KOPT-K1 (cell line): Measurements from ENCODE around the gene FRMPD2.
"Not testable (repeated sequence)": the region's sequence is repeated elsewhere in the genome, so short reads cannot be mapped to it uniquely, and the experiment has no call there.

Experiments
- H3K27ac ChIP-seq: fragments of 200-600 bp; sonication (generic); 2 replicates; pipeline ENCODE4 v1.5.1; 2016; ENCODE audit warnings: antibody characterized with exemption, mild to moderate bottlenecking, low read depth, low read length; ENCODE audit not compliant: poor library complexity, severe bottlenecking
- H3K36me3 ChIP-seq: fragments of 200-600 bp; sonication (generic); 2 replicates; pipeline ENCODE4 v1.5.1; 2017; ENCODE audit warnings: antibody characterized with exemption, mild to moderate bottlenecking, low read length, moderate library complexity; ENCODE audit not compliant: insufficient read depth
- H3K9me3 ChIP-seq: fragments of 200-600 bp; sonication (generic); 2 replicates; pipeline ENCODE4 v1.5.1; 2017; ENCODE audit warnings: antibody characterized with exemption, low read length, mild to moderate bottlenecking; ENCODE audit not compliant: insufficient read depth, poor library complexity, severe bottlenecking

Gene FRMPD2

GRCh38 chr10:48193556-48193955 is 80.9 kb downstream of the FRMPD2 start:
- Histone ChIP-seq H3K9me3 (no peaks in the 10 kb centered on the region), H3K36me3 (no peaks in the 10 kb centered on the region), H3K27ac (no peak overlapping the region)

GRCh38 chr10:48192881-48193450 is 81.5 kb downstream of the FRMPD2 start:
- Histone ChIP-seq H3K27ac (no peak overlapping the region), H3K9me3 (no peaks in the 10 kb centered on the region), H3K36me3 (no peaks in the 10 kb centered on the region)

GRCh38 chr10:48187713-48188485 is 86.6 kb downstream of the FRMPD2 start:
- Histone ChIP-seq H3K9me3 (no peaks in the 10 kb centered on the region), H3K36me3 (no peaks in the 10 kb centered on the region), H3K27ac (no peak overlapping the region)

GRCh38 chr10:48187126-48187525 is 87.4 kb downstream of the FRMPD2 start:
- no peak overlapping the region for H3K27ac ChIP-seq
- H3K9me3 ChIP-seq = no peaks in the 10 kb centered on the region
- no peaks in the 10 kb centered on the region for H3K36me3 ChIP-seq

GRCh38 chr10:48186264-48186804 is 88.2 kb downstream of the FRMPD2 start:
- not testable (repeated sequence) for H3K9me3 ChIP-seq, H3K27ac ChIP-seq, H3K36me3 ChIP-seq

- Histone ChIP-seq H3K27ac (no peak overlapping the region), H3K9me3 (no peaks in the 10 kb centered on the region), H3K36me3 (no peaks in the 10 kb centered on the region)
These were observed 90.3 kb downstream of the FRMPD2 start for GRCh38 chr10:48184224-48184623.

GRCh38 chr10:48172715-48173114 is 101.8 kb downstream of the FRMPD2 start:
- not testable (repeated sequence) for H3K27ac ChIP-seq, H3K9me3 ChIP-seq, H3K36me3 ChIP-seq

- H3K27ac ChIP-seq, H3K9me3 ChIP-seq, H3K36me3 ChIP-seq: not testable (repeated sequence)
These were observed 113.8 kb downstream of the FRMPD2 start for GRCh38 chr10:48160670-48161069.

GRCh38 chr10:48160163-48160562 is 114.3 kb downstream of the FRMPD2 start:
- H3K36me3 ChIP-seq, H3K27ac ChIP-seq, H3K9me3 ChIP-seq: not testable (repeated sequence)

GRCh38 chr10:48154211-48155140 is 120.0 kb downstream of the FRMPD2 start:
- H3K9me3 ChIP-seq, H3K36me3 ChIP-seq: not testable (repeated sequence)
- peak overlapping the region; percentile 58 for H3K27ac ChIP-seq

- H3K27ac ChIP-seq, H3K36me3 ChIP-seq, H3K9me3 ChIP-seq: not testable (repeated sequence)
These were observed 126.9 kb downstream of the FRMPD2 start for GRCh38 chr10:48147643-48148042.

- not testable (repeated sequence) for H3K9me3 ChIP-seq, H3K36me3 ChIP-seq, H3K27ac ChIP-seq
These were observed 130.5 kb downstream of the FRMPD2 start for GRCh38 chr10:48143721-48144642.

- H3K27ac ChIP-seq, H3K36me3 ChIP-seq: not testable (repeated sequence)
These were observed 133.5 kb downstream of the FRMPD2 start for GRCh38 chr10:48140949-48141348.

More at GRCh38 chr10:48140949-48141348, 133.5 kb downstream of the FRMPD2 start:
- not testable (repeated sequence) for H3K9me3 ChIP-seq
